HepG2 (cell line): ENCODE results near the gene KIAA0319L. TPM values are rescaled to one million over a fixed set of nuclear protein-coding genes. Genes with fewer than 3 reads are reported as not detected.

Source experiments
- ARNT ChIP-seq: fragments of 450-650 bp; IDR thresholded peaks from 2 replicates; pipeline ENCODE4 v1.6.1; 2017
- EZH2 ChIP-seq: conservative IDR thresholded peaks from 2 replicates; pipeline ENCODE4 v1.6.1; 2012; ENCODE audit warnings: mild to moderate bottlenecking, low read depth, low read length, moderate library complexity
- GATAD2A ChIP-seq: IDR thresholded peaks from 2 replicates; pipeline ENCODE4 v1.6.1; 2016
- HES4 ChIP-seq: sonication (generic); formaldehyde crosslinking; IDR thresholded peaks from 2 replicates; pipeline ENCODE4 v1.9.0; 2021; ENCODE audit warnings: mild to moderate bottlenecking, missing genetic modification reagents, borderline replicate concordance
- HOXA5 ChIP-seq: sonication (generic); formaldehyde crosslinking; IDR thresholded peaks from 2 replicates; pipeline ENCODE4 v1.4.0; 2020; ENCODE audit warnings: missing genetic modification reagents
- IKZF4 ChIP-seq: sonication (generic); formaldehyde crosslinking; IDR thresholded peaks from 2 replicates; pipeline ENCODE4 v1.5.1; 2020; ENCODE audit warnings: borderline replicate concordance, mild to moderate bottlenecking, low read depth, missing genetic modification reagents; ENCODE audit errors: not compliant biosample characterization
- ISL2 ChIP-seq: sonication (generic); formaldehyde crosslinking; IDR thresholded peaks from 2 replicates; pipeline ENCODE4 v1.5.0; 2020; ENCODE audit warnings: missing genetic modification reagents
- LCORL ChIP-seq, 2 experiments: fragments of 450-650 bp in 1 of 2; sonication (generic) in 1 of 2; formaldehyde crosslinking in 1 of 2; IDR thresholded peaks; 2 replicates each; pipeline versions ENCODE4 v1.5.0 to v1.6.1; 2017 to 2020; ENCODE audit warnings: antibody characterized with exemption in 1 of 2, missing genetic modification reagents in 1 of 2
- MBD4 ChIP-seq: IDR thresholded peaks from 2 replicates; pipeline ENCODE4 v1.6.1; 2012; ENCODE audit warnings: low read length, inconsistent platforms, borderline replicate concordance
- NFYB ChIP-seq: sonication (generic); formaldehyde crosslinking; IDR thresholded peaks from 2 replicates; pipeline ENCODE4 v1.4.0; 2020; ENCODE audit warnings: missing genetic modification reagents
- NR2F2 ChIP-seq: IDR thresholded peaks from 2 replicates; pipeline ENCODE4 v1.6.1; 2012; ENCODE audit warnings: low read depth, inconsistent platforms, borderline replicate concordance
- TCF12 ChIP-seq, 2 experiments: fragments of 450-650 bp in 1 of 2; sonication (generic) in 1 of 2; formaldehyde crosslinking in 1 of 2; IDR thresholded peaks; 2 replicates each; pipeline versions ENCODE4 v1.6.1 to v1.8.0; 2017 to 2022; ENCODE audit warnings: antibody characterized with exemption in 1 of 2, mild to moderate bottlenecking in 1 of 2, missing genetic modification reagents in 1 of 2, moderate library complexity in 1 of 2
- TFDP2 ChIP-seq: sonication (generic); formaldehyde crosslinking; IDR thresholded peaks from 2 replicates; pipeline ENCODE4 v1.4.0; 2020; ENCODE audit warnings: missing genetic modification reagents
- TSC22D2 ChIP-seq: sonication (generic); formaldehyde crosslinking; IDR thresholded peaks from 2 replicates; pipeline ENCODE4 v1.5.1; 2020; ENCODE audit warnings: missing genetic modification reagents, mild to moderate bottlenecking, borderline replicate concordance
- ZNF264 ChIP-seq: sonication (generic); formaldehyde crosslinking; IDR thresholded peaks from 2 replicates; pipeline ENCODE4 v1.4.0; 2020; ENCODE audit warnings: missing genetic modification reagents
- ZNF354B ChIP-seq: sonication (generic); formaldehyde crosslinking; IDR thresholded peaks from 2 replicates; pipeline ENCODE4 v1.8.0; 2022; ENCODE audit warnings: mild to moderate bottlenecking, missing genetic modification reagents
- ZNF543 ChIP-seq: sonication (generic); formaldehyde crosslinking; IDR thresholded peaks from 2 replicates; pipeline ENCODE4 v1.4.0; 2020; ENCODE audit warnings: mild to moderate bottlenecking, missing genetic modification reagents
- ZNF646 ChIP-seq: sonication (generic); formaldehyde crosslinking; IDR thresholded peaks from 2 replicates; pipeline ENCODE4 v1.9.0; 2021; ENCODE audit warnings: mild to moderate bottlenecking, missing genetic modification reagents
- ZNF7 ChIP-seq: IDR thresholded peaks from 2 replicates; pipeline ENCODE4 v1.6.1; 2016; ENCODE audit warnings: missing biosample characterization, missing genetic modification reagents
- ZNF720 ChIP-seq: sonication (generic); formaldehyde crosslinking; IDR thresholded peaks from 2 replicates; pipeline ENCODE4 v1.4.0; 2020; ENCODE audit warnings: missing genetic modification reagents
- ZNF790 ChIP-seq: sonication (generic); formaldehyde crosslinking; IDR thresholded peaks from 2 replicates; pipeline ENCODE4 v1.8.0; 2022; ENCODE audit warnings: missing genetic modification reagents, mild to moderate bottlenecking, borderline replicate concordance
- ZNF839 ChIP-seq: sonication (generic); formaldehyde crosslinking; IDR thresholded peaks from 2 replicates; pipeline ENCODE4 v1.4.0; 2020; ENCODE audit warnings: missing genetic modification reagents, mild to moderate bottlenecking, borderline replicate concordance
- ZNF878 ChIP-seq: sonication (generic); formaldehyde crosslinking; IDR thresholded peaks from 2 replicates; pipeline ENCODE4 v1.8.1; 2023; ENCODE audit warnings: mild to moderate bottlenecking, missing genetic modification reagents, moderate library complexity
- polyA plus RNA-seq, 8 experiments: library from polyadenylated mRNA; depleted of rRNA in 3 of 8; stranded (reverse) in 7 of 8; unstranded in 1 of 8; fragments of >200 nt; fragmentation: Illumina TruSeq in 4 of 8; extraction: Trizol in 4 of 8; gene quantifications; 2 replicates each; pipeline versions ENCODE4 v1.2.1 to v1.2.3, GENCODE V29; 2011 to 2016; ENCODE audit warnings: low read depth in 4 of 8, missing spikeins in 1 of 8, mixed read lengths in 1 of 8; ENCODE audit not compliant: insufficient read depth in 1 of 8
- total RNA-seq, 5 experiments: library from RNA; depleted of rRNA; stranded (reverse); fragments of >200 nt; fragmentation: Illumina TruSeq; extraction: Trizol; gene quantifications; 2 replicates each; pipeline ENCODE4 v1.2.3, GENCODE V29; 2016; ENCODE audit warnings: low read depth in 1 of 5

Gene KIAA0319L
- total and polyA plus RNA-seq, 2 of the 13 experiments (the other 11 are each of a cell fraction or from before 2014, with no cell fraction given) = 33.4 to 82.6 TPM

- TF ChIP-seq ZNF646 (CRISPR knock-in tag) (no peak), ZNF7 (CRISPR knock-in tag) (no peak), ZNF790 (CRISPR knock-in tag) (no peak), IKZF4 (CRISPR knock-in tag) (no peak), ZNF878 (CRISPR knock-in tag) (no peak), EZH2 (no peak), GATAD2A (CRISPR knock-in tag) (peak; percentile 75), ZNF543 (CRISPR knock-in tag) (no peak), ARNT (no peak), ZNF720 (CRISPR knock-in tag) (no peak), ZNF839 (CRISPR knock-in tag) (no peak), ISL2 (CRISPR knock-in tag) (peak; percentile 42; the same call in 1 of the 2 replicates), TFDP2 (CRISPR knock-in tag) (no peak), HES4 (CRISPR knock-in tag) (no peak), ZNF354B (CRISPR knock-in tag) (no peak), NR2F2 (no peak; the same call in 1 of the 2 replicates), MBD4 (no peak), TCF12 (IDR thresholded peaks at IDR 0.05) (no peak), TCF12 (CRISPR knock-in tag; IDR thresholded peaks at IDR 0.05) (no peak), LCORL (IDR thresholded peaks at IDR 0.05) (no peak), LCORL (CRISPR knock-in tag; IDR thresholded peaks at IDR 0.05) (no peak), HOXA5 (CRISPR knock-in tag) (no peak), NFYB (no peak), TSC22D2 (CRISPR knock-in tag) (no peak), ZNF264 (CRISPR knock-in tag) (no peak)
Measured at GRCh38 chr1:35555601-35556477, 1.4 kb downstream of the KIAA0319L start (continued).
